HG03103 (cell line): Measurements from ENCODE around the gene APOBEC3H.

ENCODE experiments used
- ATAC-seq: cut with Tn5 transposase; IDR thresholded peaks from one replicate; pipeline ENCODE4 v1.9.1; 2021; ENCODE audit warnings: low read depth; ENCODE audit not compliant: unreplicated experiment

APOBEC3H gene

GRCh38 chr22:39080052-39080762, 16.8 kb upstream of the APOBEC3H start:
- ATAC-seq, result no peak

- ATAC-seq, result no peak
Measured at GRCh38 chr22:39081016-39081415, 16.0 kb upstream of the APOBEC3H start.

- ATAC-seq, result no peak
Measured at GRCh38 chr22:39081598-39081997, 15.4 kb upstream of the APOBEC3H start.

GRCh38 chr22:39083212-39084165, 13.6 kb upstream of the APOBEC3H start:
- no peak for ATAC-seq

- no peak for ATAC-seq
Measured at GRCh38 chr22:39084666-39085065, 12.4 kb upstream of the APOBEC3H start.

- no peak for ATAC-seq
Measured at GRCh38 chr22:39087098-39087497, 9.9 kb upstream of the APOBEC3H start.

DNA sequence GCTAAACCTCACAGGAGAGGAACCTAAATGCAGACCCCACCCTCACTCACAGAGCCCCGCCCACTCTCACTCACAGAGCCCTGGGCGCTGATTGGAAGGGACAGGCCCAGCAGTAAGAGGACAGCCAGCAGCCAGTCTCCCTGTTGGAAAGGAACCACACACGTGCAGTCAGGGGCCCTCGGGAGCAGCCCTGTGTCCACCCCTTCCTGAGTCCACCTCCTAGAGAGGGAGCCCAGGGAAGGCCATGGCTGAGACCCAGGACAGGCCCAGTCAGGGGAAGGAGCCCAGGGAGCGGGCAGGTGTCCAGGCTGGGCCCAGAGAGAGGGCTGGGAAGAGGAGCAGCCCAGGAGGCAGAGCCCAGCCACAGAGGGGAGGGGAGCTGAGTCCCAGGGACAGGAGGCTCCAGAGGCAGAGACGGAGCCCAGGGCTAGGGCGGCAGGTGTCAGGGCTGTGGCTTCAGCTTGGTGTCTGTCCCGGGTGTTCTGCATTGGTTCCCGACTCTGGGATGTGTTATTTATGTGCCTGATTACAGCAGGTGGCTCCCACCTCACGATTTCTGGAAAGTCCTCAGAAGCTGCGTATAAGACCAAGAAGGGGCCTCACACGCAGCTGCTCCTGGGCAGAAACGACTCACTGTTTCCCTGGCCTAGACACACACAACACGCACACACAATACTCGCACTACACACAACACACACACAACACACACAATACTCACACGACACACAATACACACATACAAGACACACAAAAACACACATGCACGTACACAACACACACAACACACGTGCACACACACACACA, 9.0 kb upstream of the APOBEC3H start:
- no peak for ATAC-seq

GRCh38 chr22:39088685-39089032, 8.4 kb upstream of the APOBEC3H start:
- ATAC-seq, result no peak

GRCh38 chr22:39089928-39090327, 7.1 kb upstream of the APOBEC3H start:
- no peak for ATAC-seq

DNA sequence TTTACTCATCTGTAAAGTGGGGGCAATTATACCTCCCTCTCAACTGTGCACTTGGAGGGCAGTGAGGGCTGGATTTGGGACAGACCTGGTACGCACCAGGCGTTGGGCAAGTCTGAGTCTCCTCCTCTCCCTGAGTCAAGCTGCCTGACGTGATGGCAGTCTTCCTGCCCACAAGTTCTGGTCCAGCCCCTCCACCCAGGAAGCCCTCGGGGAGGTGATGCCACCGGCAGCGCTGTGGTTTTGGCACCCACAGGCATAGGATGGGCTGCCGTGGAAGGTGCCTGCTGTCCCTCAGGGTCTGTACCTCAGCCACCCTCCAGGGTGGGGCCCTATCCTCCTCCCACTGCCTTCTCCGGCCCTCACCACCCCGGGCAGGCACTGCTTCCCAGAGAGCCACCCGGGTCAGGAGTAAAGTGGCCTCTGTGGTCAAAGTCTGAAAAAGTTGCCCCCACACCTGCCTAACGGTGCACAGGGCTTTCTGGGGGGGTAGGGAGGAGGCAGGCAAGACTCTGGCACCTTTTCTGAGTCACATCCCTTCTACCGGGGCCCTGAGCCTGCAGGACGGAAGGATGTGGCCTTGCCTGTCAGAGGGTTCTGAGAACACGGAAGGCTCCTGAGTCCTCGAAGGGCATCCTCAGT, 6.5 kb upstream of the APOBEC3H start:
- no peak for ATAC-seq

- ATAC-seq, result no peak
Measured at GRCh38 chr22:39091126-39092081, 5.6 kb upstream of the APOBEC3H start.

DNA sequence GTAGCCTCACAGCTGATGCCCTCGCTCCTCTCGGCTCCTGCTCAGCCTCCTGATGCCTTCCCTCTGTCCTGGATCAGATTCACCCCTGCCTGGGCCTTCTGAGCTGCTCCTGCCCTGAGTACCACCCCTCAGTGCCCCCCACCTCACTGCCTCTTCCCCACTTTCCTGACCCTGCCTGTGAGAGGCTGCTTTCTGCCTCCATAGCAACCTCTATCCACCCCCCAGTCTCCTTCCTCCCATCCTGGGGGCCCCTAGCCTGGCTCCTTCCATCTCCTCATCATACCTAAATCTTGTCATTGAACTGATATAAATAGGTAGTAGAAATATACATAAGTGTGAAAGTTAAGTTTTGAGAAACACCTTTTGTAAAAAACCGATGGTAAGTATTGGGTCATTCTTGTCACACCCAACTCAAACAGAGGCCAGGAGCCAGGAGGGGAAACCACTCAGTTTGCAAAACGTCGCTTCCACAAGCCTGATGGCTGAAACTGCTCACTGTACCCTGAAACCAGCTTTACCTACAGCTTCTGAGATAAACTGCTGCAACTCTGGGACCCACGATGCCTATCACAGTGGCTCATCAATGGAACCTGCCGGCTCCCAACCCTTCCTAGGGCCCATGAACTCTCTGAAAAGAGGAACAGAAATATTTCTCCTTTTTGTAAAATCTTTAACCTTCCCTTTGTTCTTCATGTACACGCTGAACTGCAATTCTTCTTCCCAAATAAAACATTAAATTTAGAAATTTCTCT, 4.8 kb upstream of the APOBEC3H start:
- ATAC-seq, result no peak

DNA sequence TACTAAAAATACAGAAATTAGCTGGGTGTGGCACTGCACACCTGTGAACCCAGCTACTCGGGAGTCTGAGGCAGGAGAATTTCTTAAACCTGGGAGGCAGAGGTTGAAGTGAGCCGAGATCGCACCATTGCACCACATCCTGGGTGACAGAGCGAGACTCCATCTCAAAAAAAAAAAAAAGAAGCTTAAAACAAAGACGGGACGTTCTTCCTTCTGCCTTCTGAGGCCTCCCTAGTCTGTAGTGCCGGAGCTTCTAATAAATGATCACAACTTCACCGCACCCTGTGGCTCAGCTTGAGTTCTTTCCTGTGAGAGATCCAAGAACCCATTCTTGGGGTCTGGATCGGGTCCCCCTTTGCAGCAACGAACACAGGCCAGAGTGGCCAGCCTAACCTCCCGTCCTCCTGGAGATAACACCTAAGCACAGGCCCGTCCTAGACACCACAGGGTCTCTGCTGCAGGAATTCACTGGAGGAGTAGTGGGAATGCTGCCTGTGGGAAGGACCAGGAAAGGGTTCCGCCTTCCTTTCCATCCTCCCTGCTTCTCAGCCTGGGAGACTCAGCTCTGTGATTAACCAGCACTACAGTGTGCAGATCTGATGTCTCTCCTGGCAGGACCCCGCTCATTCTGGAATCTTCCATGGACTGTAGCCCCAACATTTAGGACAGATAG, 2.2 kb upstream of the APOBEC3H start:
- ATAC-seq, result no peak

GRCh38 chr22:39095971-39096370, 1.1 kb upstream of the APOBEC3H start:
- no peak for ATAC-seq

- no peak for ATAC-seq
Measured at GRCh38 chr22:39098026-39098425, 982 bp downstream of the APOBEC3H start.

DNA sequence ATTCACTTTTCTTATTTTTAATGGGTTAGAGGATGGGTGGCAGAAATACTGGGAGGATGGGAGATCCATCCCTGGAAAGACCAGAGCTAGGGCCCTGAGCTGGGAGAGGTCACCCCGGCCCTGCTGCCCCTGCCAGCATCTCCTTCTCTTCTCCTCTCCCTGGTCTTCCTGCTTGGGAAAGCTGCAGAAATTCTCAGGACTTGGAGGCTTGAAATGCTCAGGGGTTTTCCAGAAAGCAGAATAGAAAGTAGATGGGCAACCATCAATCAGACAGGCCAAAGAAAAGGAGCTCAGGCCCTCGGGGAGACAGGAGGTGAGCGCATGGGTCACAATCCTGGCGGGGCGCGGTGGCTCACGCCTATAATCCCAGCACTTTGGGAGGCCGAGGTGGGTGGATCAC, 1.5 kb downstream of the APOBEC3H start:
- no peak for ATAC-seq

DNA sequence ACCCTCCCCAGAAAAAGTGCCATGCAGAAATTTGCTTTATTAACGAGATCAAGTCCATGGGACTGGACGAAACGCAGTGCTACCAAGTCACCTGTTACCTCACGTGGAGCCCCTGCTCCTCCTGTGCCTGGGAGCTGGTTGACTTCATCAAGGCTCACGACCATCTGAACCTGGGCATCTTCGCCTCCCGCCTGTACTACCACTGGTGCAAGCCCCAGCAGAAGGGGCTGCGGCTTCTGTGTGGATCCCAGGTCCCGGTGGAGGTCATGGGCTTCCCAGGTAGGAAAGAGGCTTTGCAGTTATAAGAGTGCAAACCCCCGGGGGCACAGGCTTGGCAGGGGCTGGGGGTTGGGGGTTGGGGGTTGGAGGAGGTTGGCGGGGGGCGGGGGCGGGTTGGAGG, 4.2 kb downstream of the APOBEC3H start:
- no peak for ATAC-seq

- no peak for ATAC-seq
Measured at GRCh38 chr22:39103431-39103830, 6.4 kb downstream of the APOBEC3H start.
